Measurements from ENCODE around the gene PRKCH.

DNA sequence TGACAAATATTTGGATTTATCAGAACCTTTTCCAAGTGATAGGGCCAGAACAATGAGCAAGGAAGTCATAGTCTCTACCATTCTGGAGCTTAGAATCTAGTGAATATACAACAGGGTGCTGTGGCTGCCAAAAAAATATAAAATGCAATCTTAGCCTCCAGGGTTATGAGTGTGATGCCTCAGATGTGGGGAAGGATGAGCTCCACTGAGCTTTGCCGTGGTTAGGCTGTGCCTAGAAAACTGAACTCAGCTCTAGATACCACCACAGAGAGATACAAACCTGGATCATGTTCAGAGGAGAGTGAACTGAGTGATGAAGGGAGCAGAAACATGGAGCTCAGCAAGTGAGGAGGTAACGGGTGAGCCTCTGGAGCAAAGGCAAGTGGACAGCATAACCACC is 235.9 kb downstream of the PRKCH start:
- TF ChIP-seq, protein P1, sequence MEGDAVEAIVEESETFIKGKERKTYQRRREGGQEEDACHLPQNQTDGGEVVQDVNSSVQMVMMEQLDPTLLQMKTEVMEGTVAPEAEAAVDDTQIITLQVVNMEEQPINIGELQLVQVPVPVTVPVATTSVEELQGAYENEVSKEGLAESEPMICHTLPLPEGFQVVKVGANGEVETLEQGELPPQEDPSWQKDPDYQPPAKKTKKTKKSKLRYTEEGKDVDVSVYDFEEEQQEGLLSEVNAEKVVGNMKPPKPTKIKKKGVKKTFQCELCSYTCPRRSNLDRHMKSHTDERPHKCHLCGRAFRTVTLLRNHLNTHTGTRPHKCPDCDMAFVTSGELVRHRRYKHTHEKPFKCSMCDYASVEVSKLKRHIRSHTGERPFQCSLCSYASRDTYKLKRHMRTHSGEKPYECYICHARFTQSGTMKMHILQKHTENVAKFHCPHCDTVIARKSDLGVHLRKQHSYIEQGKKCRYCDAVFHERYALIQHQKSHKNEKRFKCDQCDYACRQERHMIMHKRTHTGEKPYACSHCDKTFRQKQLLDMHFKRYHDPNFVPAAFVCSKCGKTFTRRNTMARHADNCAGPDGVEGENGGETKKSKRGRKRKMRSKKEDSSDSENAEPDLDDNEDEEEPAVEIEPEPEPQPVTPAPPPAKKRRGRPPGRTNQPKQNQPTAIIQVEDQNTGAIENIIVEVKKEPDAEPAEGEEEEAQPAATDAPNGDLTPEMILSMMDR (IDR thresholded peaks at IDR 0.05) = no peak
- TF ChIP-seq POLR2A (IDR thresholded peaks at IDR 0.05) (no peak), POLR2AphosphoS5 (IDR thresholded peaks at IDR 0.05) (no peak)

Data from breast epithelium (tissue), 3 donors.